NCI-H1048 (cell line): ENCODE data around the gene CSF3.
A peak's percentile ranks its signal among the peaks of the same experiment; 100 is the strongest.

Experiments
- DNase-seq: peaks from one replicate; lab custom pipeline; 2025; lab: John Stamatoyannopoulos, UW

Gene CSF3

DNA sequence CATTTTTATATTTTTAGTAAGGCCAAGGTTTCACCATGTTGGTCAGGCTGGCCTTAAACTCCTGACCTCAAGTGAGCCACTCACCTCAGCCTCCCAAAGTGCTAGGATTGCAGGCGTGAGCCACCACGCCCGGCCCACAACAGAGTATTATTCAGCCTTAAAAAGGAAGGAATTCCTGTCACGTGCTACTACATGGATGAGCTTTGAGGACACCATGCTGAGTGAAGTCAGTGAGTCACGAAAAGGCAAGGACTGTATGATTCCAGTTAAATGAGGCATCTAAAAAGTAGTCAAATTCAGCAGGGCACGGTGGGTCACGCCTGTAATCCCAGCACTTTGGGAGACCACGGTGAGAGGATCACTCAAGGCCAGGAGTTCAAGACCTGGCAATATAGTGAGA is 9.7 kb downstream of the CSF3 start:
- no peak for DNase-seq

- no peak for DNase-seq
Observed at GRCh38 chr17:40025559-40025958, 10.3 kb downstream of the CSF3 start.

DNA sequence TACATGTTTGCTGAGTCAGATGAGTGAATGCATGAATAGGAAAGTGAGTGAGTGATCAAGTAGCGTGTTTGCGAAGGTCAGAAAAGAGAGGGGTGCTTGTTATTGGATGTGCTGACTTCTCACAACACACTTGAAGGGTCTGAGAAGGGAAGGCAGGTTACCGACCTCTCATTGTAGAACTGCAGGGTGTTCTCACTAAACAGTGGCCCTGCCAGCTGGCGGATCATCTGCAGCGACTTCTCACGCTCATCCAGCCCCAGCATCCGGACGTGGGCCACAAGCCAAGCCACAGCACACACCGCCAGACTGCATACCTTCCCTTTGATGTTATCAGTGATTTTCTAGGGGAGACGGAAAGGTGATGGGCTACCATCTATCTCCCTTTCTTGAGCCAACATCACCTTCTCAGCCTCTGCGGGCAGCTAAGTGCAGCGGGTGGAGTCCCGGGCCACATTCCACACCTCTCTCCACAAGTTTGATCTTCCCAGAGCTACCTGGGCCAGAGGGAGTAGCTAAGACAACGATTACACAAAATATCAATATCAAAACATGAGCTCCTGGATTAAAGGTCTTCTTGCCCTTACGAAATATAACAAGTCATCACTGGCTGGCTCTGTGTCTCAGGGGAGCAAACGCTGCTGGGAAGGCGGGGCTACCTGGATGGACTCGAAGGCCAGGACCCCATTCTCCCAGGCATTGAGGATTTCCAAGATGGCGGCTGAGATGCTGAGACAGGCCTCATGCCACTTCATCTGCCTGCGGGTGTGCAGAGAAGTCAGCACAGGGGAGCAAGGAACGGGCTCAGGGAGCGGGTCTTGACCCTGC is 11.0 kb downstream of the CSF3 start:
- no peak for DNase-seq

DNA sequence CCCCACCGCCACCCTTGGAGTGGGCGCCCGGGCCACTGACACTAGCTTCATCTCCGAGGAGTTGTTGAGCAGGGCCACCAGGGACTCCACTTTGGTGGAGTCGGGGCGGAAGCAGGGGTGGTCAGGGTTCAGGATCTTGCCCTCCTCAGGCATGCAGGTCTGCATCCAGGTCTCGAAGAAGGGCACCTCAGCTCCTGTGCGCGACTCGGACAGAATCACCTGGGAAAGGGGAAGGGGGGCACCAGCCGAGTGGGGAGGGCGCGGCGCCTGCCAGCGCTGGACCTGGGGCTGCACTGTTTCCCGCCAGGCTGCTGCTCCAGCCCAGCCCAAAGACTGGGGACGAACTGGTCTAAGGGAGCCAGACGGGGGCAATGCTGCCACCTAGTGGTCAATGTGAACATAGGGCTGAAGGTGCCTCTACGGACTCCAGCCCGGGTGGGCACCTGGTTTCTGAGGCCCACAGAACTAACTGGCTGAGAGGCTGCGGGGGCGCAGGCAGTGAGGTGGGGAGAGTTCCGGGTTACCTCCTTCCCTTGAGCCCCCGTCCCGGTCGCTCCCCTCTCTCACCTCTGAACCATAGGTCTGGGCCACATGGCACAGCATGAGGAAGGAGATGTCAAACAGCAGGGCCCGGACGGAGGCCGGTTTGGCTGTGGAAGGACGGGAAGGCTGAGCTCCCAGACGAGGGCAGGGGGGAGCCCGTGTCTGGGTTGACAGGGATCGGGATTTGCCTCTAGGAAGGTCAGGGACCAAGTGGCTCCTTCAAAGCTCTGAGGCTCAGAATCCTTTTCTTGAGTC is 11.8 kb downstream of the CSF3 start:
- DNase-seq = peak; percentile 38

GRCh38 chr17:40027614-40028012 is 12.4 kb downstream of the CSF3 start:
- no peak for DNase-seq

DNA sequence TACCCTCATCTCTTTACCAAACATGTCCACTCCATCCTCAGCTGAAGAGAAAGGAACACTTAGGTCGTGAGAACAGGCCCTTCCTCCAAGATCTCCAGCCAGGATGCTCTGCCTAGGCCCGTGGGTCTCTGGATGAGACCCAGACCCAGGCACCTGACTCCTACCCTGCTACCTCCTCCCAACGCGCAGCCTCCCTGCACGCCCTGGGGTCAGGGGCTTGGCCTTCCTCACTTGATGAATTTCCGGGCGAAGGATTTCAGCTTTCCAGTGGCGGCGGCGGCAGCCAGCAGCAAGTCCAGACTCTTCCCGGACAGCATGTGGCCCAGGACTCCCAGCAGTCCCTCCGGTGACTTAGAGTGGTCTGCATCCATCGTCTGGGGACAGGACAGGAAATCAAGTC is 13.4 kb downstream of the CSF3 start:
- DNase-seq = no peak

GRCh38 chr17:40031706-40032105 is 16.5 kb downstream of the CSF3 start:
- DNase-seq = no peak

DNA sequence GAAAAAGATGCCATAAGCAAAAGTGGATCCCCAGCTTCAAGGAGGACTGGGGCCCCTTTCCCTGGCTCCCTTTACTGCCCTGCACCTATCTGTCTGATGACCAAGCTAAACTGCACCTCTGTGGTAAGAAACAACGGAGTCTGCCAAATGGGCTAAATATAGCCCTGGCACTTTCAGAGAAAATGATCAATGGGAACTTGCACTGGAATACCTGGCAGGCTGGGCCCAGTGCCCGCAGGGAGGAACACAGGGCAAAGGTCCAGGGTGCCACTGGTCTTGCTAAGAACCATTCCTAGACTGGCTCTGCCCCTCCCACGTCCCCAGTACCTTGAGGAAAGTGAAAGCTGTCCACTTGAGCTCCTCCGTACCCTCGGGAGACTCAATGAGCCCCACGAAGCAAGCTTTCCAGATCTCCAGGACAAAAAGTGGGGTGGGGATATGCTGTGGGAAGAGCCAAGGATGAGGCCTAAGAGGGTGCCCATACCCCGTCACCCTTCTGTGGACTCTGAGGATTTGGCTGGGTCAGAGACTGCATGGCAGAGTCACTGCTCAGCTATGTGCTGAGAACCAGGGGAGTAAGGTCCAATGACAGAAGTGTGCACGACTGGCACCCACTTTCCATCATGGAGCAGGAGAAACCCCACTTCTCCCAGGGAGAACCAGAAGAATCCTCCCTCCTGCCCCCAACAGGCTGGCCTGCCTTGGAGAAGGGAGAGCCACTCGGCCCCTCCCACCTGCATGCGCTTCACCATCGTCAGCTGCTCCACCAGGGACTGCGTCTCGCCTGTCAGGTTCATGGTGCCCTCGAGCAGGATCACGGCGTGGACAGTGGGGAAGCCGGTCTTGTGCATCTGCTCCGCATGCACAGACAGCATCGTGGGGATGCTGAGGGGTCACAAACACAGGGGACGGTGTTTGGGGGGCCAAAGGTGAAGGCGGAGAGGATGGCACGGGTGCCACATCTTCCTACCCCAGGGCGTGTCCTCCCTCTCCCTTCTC is 17.4 kb downstream of the CSF3 start:
- DNase-seq = no peak

DNA sequence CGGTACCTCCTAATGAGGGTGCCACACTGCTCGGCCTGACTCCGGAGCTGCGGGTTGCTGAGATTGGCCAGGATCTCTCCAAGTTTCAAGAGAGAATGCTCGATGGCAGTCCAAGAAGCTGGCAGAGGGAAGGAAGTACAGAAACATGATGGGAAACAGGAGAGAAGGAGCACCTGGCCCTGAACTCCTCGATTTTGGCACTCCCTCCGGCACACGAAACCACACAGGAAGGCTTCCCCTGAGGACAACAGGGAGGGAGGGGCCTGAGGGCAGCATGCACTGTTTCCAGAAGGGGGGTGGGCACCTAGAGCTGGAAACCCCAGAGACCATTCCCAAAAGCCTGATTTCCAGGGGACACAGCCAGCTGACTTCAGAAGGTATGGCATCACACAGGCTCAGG is 18.1 kb downstream of the CSF3 start:
- no peak for DNase-seq

- DNase-seq = no peak
Observed at GRCh38 chr17:40034426-40035161, 19.4 kb downstream of the CSF3 start.

DNA sequence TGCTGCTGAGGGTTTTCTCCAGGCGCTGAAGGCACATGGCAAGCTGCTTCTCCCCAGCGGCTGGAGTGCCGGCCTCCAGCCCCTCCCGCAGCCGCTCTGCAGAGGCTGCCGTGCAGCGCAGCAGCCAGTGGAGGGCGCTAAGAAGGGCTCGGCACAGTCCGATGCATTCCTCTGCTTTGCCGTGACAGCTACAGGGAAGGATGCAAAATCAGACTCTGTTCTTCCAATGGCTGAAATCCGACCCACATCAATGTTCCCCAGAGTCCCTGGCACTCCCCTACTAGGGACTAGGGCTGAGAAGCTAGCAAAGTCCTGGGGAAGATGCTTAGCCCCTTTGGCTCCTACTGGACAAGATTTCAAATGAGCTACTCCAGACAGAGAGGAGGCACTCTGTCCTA is 19.9 kb downstream of the CSF3 start:
- no peak for DNase-seq

DNA sequence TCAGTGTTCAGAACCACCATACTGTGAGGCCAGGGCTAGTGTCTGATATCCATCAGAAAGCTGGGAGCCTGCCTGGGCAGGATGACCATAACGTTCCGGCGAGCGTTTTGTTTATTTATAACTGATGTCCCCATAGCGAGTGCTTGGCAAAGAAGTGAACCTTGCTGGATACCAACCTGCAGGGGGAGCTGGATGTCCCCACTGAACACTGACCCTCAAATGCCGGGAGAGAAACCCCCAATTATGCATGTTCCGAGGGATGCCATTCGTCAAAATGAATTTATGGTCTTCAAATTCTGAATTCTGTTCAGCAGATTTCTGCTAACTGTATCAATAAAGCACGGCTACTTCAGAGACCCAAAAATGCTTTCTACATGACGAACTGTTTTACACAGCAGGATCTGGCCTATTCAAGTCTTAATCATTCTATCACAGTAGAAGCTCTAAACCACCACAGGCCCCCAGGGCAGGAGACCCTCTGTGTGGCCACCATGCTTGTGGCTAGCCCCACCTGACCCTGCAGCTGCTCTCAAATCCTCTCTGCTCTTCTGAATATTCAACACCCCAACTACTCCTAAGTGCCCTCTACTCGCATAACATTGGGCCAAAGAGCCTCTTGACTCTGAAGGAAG is 23.8 kb downstream of the CSF3 start:
- DNase-seq = no peak

DNA sequence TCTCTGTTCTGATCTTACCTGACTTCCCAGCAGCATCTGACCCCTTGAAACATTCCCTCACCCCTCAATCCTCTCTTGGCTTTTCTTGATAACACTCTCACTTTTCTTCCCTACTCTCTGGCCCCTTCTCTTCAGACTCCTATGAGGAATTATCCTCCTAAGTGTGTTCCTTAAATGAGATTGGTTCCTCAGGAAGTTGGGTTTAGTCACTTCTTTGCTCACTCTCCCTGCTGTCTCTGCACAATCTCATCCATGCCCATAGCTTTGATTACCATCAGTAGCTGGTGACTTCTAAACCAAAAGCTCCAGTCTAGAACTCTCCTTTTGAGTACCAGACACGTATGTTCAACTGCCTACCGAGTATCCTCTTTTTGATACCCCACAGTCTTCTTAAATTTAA is 26.0 kb downstream of the CSF3 start:
- no peak for DNase-seq

- DNase-seq = no peak
Observed at GRCh38 chr17:40056379-40057015, 41.3 kb downstream of the CSF3 start.

- no peak for DNase-seq
Observed at GRCh38 chr17:40058186-40058784, 43.0 kb downstream of the CSF3 start.

DNA sequence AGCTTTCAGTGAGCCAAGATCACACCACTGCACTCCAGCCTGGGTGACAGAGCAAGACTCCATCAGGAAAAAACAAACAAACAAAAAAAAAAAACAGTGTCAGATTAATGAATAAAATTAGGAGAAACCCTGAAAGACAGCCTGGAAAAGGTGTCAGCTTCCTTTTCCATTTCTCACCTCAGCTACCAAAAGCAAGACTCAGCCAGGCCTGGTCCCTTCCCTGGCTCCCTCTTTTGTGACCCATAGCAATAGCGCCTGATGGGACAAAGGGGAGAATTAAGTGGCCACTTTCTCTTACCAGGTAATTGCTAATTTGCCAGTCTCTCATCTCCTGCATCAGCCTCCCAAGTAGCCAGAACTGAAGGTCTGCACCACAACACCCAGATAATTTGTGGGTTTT is 43.6 kb downstream of the CSF3 start:
- no peak for DNase-seq

DNA sequence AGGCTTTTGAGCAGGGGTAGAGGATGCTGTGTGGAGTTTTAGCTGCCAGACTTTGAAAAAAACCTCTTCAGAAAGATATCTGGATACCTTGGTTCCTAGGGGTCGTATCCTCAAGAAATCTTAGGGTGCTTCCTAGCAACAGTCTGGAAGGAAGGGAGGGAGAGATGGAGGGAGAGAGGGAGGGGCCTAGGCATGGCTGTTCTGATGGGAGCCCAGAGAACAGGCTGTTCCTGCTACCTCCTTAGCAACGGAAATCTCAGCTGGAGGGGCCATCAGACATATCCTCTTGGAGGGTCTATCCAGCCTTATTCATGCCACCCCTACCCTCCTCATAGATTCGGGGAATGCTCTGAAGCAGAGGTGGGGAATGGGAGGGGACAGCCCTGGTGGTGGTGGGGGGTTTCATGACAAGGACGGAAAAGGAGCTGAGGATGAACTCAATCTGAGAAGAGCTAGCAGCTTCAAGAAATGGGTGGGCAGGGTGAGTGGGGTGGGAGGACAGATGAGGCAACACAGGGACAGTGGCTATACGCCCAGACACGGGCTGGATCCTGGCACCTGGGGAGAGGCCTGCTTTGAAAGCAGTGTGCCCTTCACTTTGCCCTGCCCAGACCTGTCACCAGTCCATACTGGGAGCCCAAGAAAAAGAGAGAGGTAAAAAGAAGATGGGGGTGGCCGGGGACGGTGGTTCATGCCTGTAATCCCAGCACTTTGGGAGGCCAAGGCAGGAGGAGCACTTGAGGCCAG is 44.7 kb downstream of the CSF3 start:
- no peak for DNase-seq

GRCh38 chr17:40060887-40061608 is 45.8 kb downstream of the CSF3 start:
- DNase-seq = no peak

DNA sequence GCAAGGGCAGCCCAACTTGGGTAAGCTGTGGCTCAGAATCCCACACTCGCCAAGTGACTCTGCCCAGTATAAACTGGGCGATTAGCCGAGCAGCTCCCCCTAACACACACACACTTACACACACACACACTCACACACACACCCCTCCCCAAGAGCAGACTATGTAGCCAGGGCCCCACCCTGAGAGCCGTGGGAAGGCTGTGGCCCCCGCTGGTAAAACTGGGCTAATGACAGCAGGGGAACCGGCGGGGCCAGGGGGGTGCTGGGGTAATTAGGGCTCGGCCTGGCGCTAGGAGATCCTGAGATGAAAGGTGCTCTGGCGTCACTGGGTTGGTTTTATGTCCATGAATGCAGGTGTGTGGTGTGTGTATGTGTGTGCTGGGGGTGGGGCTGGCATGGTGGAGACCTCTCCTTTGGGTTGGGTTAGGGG is 46.4 kb downstream of the CSF3 start:
- no peak for DNase-seq
